NOMO-1 (cell line): Measurements from ENCODE around the gene ZFPL1.

ENCODE experiments used
- DNase-seq, 2 experiments: peaks; one replicate each; lab custom pipeline; 2025; ENCODE audit not compliant: unreplicated experiment in 2 of 2; lab: John Stamatoyannopoulos, UW

ZFPL1 gene

DNA sequence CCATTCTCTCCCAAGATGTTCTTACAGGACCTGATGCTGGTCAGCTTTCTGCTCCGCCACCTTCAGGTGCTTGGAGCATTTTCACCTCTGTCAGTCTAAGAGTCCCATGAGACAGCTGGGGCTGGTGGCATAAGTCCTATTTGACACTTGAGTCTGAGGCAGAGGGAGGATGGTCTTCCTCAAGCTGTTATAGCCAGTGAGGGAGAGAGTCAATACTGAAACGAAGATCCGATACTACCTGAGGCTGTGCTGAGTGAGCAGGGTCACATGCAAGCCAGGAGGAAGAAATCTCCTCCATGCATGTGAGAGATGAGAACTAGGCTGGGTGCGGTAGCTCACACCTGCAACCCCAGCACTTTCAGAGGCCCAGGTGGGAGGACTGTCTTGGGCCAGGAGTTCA is 5.6 kb downstream of the ZFPL1 start:
- no peak for DNase-seq

GRCh38 chr11:65090628-65091027 is 6.6 kb downstream of the ZFPL1 start:
- no peak for DNase-seq

GRCh38 chr11:65095427-65095826 is 11.4 kb downstream of the ZFPL1 start:
- DNase-seq, result no peak

DNA sequence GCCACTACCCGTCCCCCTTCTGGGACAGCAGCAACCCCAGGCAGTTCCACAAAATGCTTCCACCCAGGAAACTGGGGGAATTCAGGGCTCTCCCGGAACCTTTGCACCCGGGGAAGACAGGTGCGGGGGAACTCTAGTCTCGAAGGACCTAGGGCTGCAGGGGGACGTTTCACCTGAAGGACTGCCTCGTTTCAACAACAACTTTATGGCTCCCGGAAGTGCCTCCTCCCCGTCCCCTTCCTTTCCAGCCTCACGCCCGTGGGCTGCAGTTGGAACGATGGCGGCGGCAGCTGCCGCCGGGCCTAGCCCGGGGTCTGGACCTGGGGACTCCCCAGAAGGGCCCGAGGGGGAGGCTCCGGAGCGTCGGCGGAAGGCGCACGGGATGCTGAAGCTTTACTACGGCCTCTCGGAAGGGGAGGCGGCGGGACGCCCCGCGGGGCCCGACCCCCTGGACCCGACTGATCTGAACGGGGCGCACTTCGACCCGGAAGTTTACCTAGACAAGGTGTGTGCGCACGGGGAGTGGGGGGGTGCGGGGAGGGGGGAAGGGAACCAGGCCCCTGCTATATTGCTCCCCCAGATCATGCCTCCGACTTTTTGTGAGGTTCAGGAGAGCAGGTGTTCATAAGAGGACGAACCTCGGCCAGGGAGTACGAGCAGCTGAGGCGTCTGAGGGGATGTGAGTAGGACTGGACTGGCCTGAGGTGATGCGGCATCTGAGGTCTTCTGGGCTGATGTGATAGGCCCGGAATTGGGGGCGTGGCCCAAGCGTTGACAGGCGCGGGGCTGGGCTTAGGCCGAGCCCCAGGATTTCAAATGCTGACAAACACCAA is 12.2 kb downstream of the ZFPL1 start, which contains the start of gene VPS51:
VPS51 (plus strand) TSS at position 241 of the 833 bp plus-strand sequence; CDS start at position 278, 37 bp downstream.
- DNase-seq, result peak; percentile 88 to 89

DNA sequence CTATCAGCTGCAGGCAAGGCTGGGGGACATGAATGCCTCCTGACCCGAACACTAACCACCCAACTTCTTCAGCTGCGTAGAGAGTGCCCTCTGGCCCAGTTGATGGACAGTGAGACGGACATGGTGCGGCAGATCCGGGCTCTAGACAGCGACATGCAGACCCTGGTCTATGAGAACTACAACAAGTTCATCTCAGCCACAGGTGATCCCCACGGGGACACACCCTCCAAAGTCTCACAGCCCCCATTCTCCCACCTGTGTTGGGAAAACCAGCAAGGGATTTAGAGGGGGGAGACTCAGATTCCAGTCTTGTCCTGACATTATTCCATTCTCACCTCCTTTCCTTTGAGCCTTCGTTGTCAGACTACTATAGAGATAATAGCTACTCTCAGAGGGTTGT is 12.9 kb downstream of the ZFPL1 start:
- no peak for DNase-seq

- DNase-seq, result no peak
Observed at GRCh38 chr11:65100674-65101350, 16.8 kb downstream of the ZFPL1 start.

DNA sequence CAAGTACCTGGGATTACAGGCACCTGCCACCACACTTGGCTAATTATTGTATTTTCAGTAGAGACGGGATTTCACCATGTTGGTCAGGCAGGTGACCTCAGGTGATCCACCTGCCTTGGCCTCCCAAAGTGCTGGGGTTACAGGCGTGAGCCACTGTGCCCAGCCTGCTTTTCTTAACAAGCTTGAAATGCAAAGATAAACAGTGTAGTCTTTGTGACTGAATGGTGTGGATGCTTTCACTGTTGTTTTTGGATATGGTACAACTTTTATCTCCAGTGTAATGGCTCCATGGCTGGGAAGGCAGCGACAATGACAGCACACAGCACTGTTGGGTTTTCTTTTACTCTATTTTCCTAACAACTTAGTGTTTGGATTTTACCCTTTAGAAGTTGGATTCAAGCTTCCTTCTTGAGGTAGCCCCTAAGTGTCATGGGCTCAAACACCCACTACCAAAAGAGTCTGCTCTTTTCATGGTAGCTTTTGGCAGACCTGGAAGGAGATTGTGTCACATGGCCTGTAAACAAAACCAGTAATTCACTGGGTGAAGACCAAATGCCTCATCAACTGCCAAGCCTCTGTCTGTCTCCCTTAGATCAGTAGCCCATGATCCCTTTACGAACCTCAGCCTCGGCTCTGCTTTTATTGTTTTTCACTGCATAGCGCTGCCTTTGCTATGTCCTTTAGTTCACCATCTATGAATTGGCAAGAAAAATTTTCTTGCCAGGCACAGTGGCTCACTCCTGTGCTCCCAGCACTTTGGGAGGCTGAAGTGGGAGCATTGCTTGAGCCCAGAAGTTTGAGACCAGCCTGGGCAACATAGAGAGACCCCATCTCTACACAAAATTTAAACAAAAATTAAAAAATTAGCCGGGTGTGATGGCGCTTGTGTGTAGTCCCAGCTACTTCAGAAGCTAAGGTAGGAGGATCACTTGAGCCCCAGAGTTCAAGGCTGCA is 18.4 kb downstream of the ZFPL1 start:
- DNase-seq, result no peak

- no peak for DNase-seq
Observed at GRCh38 chr11:65103476-65103875, 19.5 kb downstream of the ZFPL1 start.

DNA sequence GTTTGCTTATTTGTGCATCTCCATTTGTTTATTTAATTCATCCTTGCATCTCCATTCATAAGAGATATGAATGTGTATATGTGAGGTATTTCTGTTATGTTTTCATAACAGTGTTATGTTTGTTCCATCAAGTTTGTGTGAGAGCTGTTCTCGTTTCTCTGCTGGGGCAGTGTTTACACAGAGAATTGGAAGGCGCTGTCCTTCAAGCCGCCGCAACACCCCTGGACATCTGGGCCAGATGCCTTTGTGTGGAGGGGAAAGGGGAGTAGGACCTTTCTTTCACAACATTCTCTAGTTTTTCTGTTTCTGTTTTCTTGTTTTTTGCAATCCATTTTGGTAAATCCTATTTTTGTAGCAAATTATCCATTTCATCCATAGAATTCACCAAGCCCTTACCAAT is 20.6 kb downstream of the ZFPL1 start:
- no peak for DNase-seq

- no peak for DNase-seq
Observed at GRCh38 chr11:65107078-65107477, 23.1 kb downstream of the ZFPL1 start.

DNA sequence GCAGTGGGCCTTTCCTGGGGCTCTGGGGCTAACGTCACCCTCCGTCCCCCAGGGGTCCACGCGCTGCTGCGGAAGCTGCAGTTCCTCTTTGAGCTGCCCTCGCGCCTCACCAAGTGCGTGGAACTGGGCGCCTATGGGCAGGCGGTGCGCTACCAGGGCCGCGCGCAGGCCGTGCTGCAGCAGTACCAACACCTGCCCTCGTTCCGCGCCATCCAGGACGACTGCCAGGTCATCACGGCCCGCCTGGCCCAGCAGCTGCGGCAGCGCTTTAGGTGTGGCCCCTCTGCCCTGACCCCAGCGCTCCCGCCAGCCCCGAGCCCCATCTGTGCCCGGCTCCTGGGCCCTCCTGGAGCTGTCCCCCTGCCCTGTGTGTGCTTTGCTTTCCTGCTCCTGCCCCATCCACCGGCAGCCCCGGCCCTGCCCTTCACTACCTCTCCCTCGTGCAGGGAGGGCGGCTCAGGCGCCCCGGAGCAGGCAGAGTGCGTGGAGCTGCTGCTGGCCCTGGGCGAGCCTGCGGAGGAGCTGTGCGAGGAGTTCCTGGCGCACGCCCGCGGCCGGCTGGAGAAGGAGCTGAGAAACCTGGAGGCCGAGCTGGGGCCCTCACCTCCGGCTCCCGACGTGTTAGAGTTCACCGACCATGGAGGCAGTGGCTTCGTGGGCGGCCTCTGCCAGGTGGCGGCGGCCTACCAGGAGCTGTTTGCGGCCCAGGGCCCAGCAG is 23.9 kb downstream of the ZFPL1 start:
- no peak for DNase-seq

GRCh38 chr11:65108469-65109123 is 24.6 kb downstream of the ZFPL1 start:
- no peak for DNase-seq

GRCh38 chr11:65109231-65110198 is 25.5 kb downstream of the ZFPL1 start:
- DNase-seq, result no peak

- DNase-seq, result peak; percentile 81 to 82
Observed at GRCh38 chr11:65110354-65110861, 26.4 kb downstream of the ZFPL1 start.

GRCh38 chr11:65111159-65111743 is 27.2 kb downstream of the ZFPL1 start:
- DNase-seq, result no peak

DNA sequence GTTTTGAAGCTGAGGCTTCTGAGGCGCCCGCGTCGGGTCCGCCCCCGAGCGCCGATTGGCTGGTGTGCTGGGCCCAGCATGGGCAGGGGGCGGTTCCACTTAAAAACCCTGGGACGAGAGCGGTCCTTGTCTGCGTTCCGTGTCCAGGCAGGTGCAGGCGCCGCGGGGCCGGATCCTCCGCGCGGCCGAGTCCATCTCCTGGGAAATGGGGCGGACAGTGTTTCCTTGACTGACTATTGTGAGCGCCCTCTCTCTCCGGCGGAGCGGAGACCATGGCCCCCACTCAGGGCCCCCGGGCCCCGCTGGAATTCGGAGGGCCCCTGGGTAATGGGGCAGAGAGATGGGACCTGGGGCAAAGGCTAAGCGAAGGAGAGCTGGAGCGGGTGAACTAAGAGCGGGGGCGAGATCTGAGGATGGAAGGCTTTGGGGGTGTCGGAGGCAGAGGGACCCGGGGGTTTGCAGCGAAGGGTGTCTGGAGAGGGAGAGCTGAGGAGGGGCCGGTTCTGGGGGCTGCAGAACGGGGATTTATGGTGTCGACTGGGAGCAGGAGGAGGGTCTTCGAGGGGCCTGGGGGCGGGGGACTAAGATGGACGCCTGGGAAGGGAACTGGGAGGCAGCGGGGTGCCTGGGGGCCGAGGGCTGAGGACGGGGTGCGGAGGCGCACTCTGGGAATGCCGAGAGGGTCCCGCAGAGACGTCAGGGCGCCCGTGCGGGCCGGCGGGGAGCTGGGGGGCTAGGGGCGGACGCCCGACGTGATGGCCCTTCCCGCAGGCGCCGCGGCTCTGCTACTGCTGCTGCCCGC is 27.9 kb downstream of the ZFPL1 start, which contains the start of gene TM7SF2:
TM7SF2 (plus strand) TSS at position 129 of the 802 bp plus-strand sequence; CDS start at position 273, 144 bp downstream.
- peak; percentile 91 to 92 for DNase-seq
